Ascending aorta (tissue), 2 donors: Measurements from ENCODE around the gene ULBP1. TPM values are rescaled to one million over a fixed set of nuclear protein-coding genes. Genes with fewer than 3 reads are reported as not detected.
A peak's percentile ranks its signal among the peaks of the same experiment; 100 is the strongest.
"Not testable (repeated sequence)": the region's sequence is repeated elsewhere in the genome, so short reads cannot be mapped to it uniquely, and the experiment has no call there.

Experiments used
- DNase-seq, 2 donors: peaks; one replicate each; pipeline ENCODE4 v3.0.0-alpha.2; 2019; ENCODE audit warnings: low spot score in 2 of 2
- H3K27ac ChIP-seq, 2 donors: fragments of 200-600 bp; sonication (generic); one replicate each; pipeline ENCODE4 v1.5.1; 2016 to 2017; ENCODE audit warnings: mild to moderate bottlenecking in 1 of 2
- H3K27me3 ChIP-seq: fragments of 200-600 bp; sonication (generic); one replicate; pipeline ENCODE4 v1.5.1; 2017
- H3K36me3 ChIP-seq, 2 donors: fragments of 200-600 bp; sonication (generic); one replicate each; pipeline ENCODE4 v1.5.1; 2016
- H3K4me1 ChIP-seq, 2 donors: fragments of 200-600 bp; sonication (generic); one replicate each; pipeline ENCODE4 v1.5.1; 2016 to 2017; ENCODE audit warnings: mild to moderate bottlenecking in 1 of 2
- H3K4me3 ChIP-seq, 2 donors: fragments of 200-600 bp; sonication (generic); one replicate each; pipeline ENCODE4 v1.5.1; 2016 to 2017; ENCODE audit warnings: mild to moderate bottlenecking in 1 of 2
- H3K9me3 ChIP-seq, 2 donors: fragments of 200-600 bp; sonication (generic); one replicate each; pipeline ENCODE4 v1.5.1; 2016
- intact Hi-C: fragments of 100-400 bp; cut with DNase I; formaldehyde crosslinking; loops from one replicate; pipeline ENCODE4 v1.15.1; 2023
- total RNA-seq: library from RNA; depleted of rRNA; stranded (reverse); fragments of >200 nt; gene quantifications from one replicate; pipeline ENCODE4 v1.1.0, GENCODE V29; 2016
- TF ChIP-seq, protein P1 (sequence below), 3 experiments: fragments of 200-600 bp in 2 of 3; fragments of 450-650 bp in 1 of 3; sonication (generic) in 2 of 3; IDR thresholded peaks; one replicate each; pipeline ENCODE4 v1.5.1; 2016 to 2019; ENCODE audit warnings: antibody characterized with exemption in 3 of 3, mild to moderate bottlenecking in 1 of 3, moderate library complexity in 1 of 3

ULBP1 gene
- total RNA-seq, 1 donor from 2014 or later, result 3.8 TPM

DNA sequence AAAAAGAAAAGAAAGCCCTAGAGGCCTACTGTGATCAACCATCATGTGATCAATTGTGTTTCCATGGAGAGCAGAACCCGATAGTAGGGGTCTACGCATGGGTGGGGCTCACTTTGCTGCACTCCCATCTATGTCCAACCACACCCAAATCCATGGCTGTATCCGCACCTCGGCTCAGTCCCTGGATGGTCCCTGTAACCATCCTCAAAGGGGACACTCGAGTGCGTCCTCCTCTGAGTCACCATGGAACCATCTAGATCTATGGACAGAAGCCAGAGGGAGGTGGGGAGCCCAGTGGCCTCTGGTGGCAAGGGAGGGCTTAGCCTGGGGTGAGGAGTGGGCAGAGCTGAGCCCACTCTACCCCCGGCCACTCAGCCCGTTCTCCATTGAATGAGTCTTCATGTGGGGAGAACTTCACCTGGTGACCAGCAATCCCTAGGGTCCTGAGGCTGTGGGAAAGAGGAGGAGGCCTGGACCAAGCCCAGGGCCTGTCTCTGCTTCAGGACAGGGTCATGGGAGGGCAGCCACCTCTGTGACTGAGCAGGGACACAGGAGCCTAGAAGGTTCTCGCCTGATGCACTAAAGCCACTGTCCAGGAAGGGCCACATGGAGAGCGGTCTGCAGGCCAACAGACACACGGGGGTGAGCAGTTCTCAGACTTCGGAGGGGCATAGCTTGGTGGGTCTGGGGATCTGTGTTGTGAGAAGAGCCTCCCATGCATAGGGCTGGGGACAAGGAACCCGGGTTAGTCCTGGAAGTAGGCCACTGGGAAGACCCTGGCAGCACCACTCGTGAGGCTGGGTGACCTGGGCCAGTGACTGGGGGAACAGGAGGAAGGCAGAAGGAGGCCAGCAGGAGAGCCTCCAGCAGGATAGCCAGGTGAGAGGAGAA, 42.3 kb downstream of the ULBP1 start:
- peaks cover 4 to 11% of the 10 kb centered on the region in 2 donors for H3K4me1 ChIP-seq
- peak overlapping the region; percentile 45 to 78 for H3K4me3 ChIP-seq
- H3K9me3 ChIP-seq, result no peaks in the 10 kb centered on the region
- H3K27ac ChIP-seq, result no peak overlapping the region
- intact Hi-C loops, result loop anchor here (5.0 kb wide), 1 partner anchor 61 kb away; the partner anchor contains the start of gene ULBP3
- TF ChIP-seq, protein P1, sequence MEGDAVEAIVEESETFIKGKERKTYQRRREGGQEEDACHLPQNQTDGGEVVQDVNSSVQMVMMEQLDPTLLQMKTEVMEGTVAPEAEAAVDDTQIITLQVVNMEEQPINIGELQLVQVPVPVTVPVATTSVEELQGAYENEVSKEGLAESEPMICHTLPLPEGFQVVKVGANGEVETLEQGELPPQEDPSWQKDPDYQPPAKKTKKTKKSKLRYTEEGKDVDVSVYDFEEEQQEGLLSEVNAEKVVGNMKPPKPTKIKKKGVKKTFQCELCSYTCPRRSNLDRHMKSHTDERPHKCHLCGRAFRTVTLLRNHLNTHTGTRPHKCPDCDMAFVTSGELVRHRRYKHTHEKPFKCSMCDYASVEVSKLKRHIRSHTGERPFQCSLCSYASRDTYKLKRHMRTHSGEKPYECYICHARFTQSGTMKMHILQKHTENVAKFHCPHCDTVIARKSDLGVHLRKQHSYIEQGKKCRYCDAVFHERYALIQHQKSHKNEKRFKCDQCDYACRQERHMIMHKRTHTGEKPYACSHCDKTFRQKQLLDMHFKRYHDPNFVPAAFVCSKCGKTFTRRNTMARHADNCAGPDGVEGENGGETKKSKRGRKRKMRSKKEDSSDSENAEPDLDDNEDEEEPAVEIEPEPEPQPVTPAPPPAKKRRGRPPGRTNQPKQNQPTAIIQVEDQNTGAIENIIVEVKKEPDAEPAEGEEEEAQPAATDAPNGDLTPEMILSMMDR (IDR thresholded peaks at IDR 0.05), result no peak
- H3K36me3 ChIP-seq, result no peaks in the 10 kb centered on the region
- peaks cover 11% of the 10 kb centered on the region for H3K27me3 ChIP-seq
- peak in 1 of 2 donors; percentile 61 for DNase-seq

DNA sequence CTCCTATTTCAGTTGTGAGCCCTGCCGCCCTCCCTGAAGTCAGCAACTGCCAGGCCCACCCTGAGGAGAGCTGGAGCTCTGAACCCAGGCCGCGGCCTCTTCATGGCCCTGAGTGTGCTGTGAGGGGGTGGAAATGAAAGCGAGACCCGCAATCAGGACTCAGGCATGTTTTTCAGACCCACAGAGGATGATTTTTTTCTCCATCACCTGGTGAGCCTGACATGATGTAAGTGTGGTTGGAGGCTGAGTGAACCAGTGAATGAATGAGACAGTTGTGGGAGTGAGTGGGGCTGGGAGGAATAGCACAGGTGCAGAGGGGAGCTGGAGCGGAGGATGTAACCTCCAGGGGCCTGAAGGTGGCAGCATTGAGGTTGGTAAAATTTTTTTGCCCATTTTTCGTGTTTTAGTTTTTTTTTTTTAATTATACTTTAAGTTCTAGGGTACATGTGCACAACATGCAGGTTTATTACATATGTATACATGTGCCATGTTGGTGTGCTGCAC, 43.3 kb downstream of the ULBP1 start:
- Histone ChIP-seq H3K27me3 (peaks cover 11% of the 10 kb centered on the region), H3K36me3 (no peaks in the 10 kb centered on the region), H3K4me3 (no peak overlapping the region), H3K4me1 (peaks cover 4 to 11% of the 10 kb centered on the region in 2 donors), H3K9me3 (no peaks in the 10 kb centered on the region), H3K27ac (no peak overlapping the region)
- intact Hi-C loops, result loop anchor here (5.0 kb wide), 1 partner anchor 60 kb away; the partner anchor contains the start of gene ULBP3
- TF ChIP-seq, protein P1 (IDR thresholded peaks at IDR 0.05), result peak in 2 of 3 experiments; percentile 23 to 35
- DNase-seq, result peak in 1 of 2 donors; percentile 46

DNA sequence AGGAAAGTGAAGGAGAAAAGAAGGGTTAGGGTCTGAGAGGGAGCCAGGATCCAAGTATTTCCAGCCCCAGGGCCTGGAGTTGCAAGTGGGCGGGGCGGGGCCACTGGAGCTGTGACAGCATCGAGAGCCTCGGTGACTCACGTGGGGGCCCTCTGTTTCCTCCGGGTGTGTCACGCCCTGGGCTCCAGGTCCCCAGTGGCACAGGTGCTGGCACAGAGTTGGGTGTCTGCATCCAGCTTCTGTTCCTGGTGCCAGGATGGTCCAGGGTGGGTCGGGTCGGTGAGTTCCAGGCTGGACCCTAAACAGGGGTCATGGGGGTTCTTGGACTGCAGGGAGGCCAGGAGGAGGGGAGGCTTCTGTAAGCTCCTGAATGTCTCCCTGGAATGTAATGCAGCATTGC, 44.8 kb downstream of the ULBP1 start:
- Histone ChIP-seq H3K4me3 (no peak overlapping the region), H3K9me3 (no peaks in the 10 kb centered on the region), H3K27ac (no peak overlapping the region), H3K36me3 (no peaks in the 10 kb centered on the region), H3K27me3 (peaks cover 18% of the 10 kb centered on the region), H3K4me1 (peaks cover 4 to 11% of the 10 kb centered on the region in 2 donors)
- DNase-seq, result peak in 1 of 2 donors; percentile 52
- intact Hi-C loops, result loop anchor here (5.0 kb wide), 1 partner anchor 59 kb away; the partner anchor contains the start of gene ULBP3
- TF ChIP-seq, protein P1 (IDR thresholded peaks at IDR 0.05), result no peak

DNA sequence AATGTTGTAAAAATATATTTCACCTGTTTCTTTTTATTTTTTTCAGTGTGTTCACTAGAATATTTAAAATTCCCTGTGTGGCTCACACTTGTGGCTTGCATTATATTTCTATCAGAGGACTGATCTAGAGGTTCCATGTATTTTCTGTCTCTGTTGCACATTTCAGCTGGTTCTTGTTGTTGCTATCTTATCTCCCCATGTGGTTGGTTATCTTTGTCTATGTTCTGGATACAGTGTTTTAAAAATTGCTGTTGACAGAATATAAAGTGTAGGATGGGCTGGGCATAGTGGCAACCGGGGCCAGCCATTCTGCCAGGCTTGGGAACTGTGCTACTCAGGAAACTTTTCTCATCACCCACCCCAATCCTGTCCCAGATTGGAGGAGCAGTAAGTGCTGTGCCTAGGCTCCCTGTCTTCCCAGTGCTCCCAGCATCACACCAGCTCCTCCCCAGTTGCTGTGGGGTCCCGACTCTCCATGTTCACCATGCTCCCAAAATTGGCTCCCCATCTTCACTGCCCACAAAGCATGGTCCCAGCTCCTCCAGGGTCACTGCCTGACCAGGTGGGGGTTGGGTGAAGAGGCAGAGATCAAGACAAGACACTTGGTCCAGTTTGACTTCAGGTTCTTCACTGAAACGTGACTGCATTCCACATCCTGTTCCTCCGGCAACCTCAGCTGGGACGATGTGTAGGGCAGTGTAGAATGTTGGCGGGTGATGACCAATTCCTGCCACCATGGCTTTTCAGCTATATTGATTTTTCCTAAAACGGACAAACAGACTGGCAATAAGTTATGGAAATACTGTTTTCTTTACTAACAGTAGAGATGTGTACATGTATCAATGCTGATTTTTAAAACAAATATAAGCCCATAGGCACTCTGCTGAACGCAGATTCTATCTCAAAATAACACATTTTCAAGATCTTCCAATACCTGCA, 49.4 kb downstream of the ULBP1 start:
- DNase-seq, result peak in 1 of 2 donors; percentile 47
- H3K4me1 ChIP-seq, H3K36me3 ChIP-seq, H3K9me3 ChIP-seq, H3K4me3 ChIP-seq, H3K27ac ChIP-seq, intact Hi-C loops: not testable (repeated sequence)
- peaks cover 21% of the 10 kb centered on the region for H3K27me3 ChIP-seq

DNA sequence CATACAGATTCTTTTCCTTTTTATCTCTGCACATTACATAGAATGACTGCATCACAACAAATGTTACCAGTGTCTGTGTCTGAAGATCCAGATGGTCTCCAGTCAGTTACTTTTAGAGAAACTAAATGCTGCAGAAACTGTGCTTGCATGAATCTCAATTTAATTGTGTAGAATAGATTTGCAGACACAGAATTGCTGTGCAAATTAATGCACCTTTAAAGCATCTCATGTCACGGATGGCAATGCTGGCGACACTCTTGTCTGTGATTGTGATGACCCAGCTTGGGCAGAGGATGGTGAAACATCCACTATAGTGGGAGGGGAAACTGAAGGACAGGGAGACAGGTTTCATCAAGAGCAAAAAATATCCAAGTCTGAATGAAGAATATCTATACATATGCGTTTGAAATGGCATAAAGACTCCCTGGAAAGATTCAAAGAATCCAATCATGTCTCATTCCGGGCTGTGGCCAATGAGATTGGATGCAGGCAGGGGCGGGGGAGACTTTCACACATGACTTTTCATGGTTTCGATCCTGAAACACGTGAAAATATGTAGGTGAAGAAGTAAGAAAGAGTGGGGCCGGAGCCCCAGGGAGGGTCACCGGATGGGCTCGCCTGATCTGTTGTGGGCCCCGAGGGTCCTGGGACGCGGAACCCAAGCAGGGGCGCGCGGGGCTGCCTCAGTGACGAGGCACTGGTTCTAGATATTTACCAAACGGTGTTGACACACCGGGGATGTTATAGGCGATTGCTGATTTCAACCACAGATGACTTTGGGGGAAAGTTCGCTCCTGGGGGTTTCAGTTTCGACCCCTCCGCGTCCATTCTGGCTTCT, 50.3 kb downstream of the ULBP1 start:
- H3K4me3 ChIP-seq, H3K36me3 ChIP-seq, DNase-seq, H3K4me1 ChIP-seq, H3K9me3 ChIP-seq, intact Hi-C loops, H3K27ac ChIP-seq: not testable (repeated sequence)
- peaks cover 16% of the 10 kb centered on the region for H3K27me3 ChIP-seq

DNA sequence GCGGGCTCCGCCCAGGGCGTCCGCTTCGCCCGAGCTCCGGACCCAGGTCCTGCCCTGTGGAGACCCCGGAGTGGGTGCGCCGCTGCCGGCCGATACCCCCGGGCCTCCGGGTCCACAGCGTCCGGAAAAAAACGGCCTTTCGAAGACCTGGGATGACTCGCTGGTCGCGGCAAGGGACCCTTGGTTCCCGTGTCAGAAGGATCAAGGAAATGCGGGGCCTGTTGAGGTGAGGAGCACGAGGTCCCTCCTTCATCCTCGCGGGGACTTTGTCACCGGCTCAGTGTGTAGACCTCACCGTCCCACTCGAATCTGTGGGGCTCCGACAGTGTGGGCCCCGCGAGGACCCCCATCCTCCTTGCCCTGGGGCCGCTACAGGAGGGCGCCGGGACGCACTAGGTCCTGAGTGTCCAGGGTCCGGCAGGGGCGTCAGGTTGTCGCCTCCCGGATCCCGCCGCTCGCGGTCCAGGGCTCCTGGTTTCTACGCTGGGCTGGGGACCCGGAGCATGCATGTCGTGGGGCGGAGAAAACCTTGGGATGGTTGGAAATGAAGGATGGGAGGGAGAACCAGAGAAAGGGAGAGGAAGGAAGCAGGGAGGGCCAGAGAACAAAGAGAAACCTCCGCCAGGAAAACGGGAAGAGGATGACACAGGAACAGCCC, 51.0 kb downstream of the ULBP1 start:
- Histone ChIP-seq H3K4me3 (peak overlapping the region in 1 of 2 donors; percentile 33), H3K27me3 (peaks cover 16% of the 10 kb centered on the region)
- not testable (repeated sequence) for H3K9me3 ChIP-seq, H3K4me1 ChIP-seq, DNase-seq, H3K27ac ChIP-seq, H3K36me3 ChIP-seq
- intact Hi-C loops, result loop anchor here (5.0 kb wide), 1 partner anchor 182 kb away; no protein-coding TSS in a partner anchor

DNA sequence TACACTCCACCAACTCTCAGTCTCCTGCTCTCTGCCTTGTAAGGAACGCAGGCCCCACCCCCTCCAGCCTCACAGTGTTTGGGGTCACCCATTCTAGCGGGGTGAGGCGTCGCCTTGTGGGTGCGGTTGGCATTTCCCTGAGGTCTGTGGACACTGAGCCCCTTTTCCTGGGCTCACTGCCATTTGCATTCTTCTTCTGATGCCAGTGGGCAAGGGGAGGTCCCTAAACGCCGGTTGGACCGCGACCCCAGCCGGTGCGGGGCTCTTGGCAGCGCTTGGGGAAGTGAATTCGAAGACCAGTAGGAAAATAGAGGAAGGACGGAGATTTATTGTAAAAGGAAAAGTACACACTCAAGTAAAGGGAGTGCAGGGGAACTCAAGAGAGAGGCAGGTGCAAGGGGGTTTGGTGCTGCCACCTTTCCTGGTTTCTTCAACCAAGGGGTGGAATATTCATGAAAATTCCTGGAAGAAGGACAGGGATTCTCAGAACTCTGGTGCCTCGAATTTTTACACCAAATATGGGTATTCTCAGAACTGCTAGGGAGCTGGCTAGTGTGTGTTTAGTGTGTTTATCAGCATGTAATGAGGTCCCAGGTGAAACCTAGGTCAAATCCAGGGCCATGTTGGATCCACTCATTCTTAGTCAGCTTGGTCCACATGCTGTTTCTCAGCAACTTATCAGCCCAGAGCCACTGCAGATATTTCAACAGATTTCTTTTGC, 51.7 kb downstream of the ULBP1 start:
- DNase-seq, result peak in 1 of 2 donors; percentile 34
- H3K9me3 ChIP-seq, H3K4me1 ChIP-seq, H3K36me3 ChIP-seq, H3K4me3 ChIP-seq, H3K27ac ChIP-seq: not testable (repeated sequence)
- H3K27me3 ChIP-seq, result peaks cover 16% of the 10 kb centered on the region
- intact Hi-C loops, result loop anchor here (5.0 kb wide), 1 partner anchor 183 kb away; no protein-coding TSS in a partner anchor
